ENCODE measurements around the gene SPI1. TPM values are rescaled to one million over a fixed set of nuclear protein-coding genes. Genes with fewer than 3 reads are reported as not detected.

Gene SPI1
- not detected in 2 replicates for total RNA-seq
- long read RNA-seq: 0 reads

DNA sequence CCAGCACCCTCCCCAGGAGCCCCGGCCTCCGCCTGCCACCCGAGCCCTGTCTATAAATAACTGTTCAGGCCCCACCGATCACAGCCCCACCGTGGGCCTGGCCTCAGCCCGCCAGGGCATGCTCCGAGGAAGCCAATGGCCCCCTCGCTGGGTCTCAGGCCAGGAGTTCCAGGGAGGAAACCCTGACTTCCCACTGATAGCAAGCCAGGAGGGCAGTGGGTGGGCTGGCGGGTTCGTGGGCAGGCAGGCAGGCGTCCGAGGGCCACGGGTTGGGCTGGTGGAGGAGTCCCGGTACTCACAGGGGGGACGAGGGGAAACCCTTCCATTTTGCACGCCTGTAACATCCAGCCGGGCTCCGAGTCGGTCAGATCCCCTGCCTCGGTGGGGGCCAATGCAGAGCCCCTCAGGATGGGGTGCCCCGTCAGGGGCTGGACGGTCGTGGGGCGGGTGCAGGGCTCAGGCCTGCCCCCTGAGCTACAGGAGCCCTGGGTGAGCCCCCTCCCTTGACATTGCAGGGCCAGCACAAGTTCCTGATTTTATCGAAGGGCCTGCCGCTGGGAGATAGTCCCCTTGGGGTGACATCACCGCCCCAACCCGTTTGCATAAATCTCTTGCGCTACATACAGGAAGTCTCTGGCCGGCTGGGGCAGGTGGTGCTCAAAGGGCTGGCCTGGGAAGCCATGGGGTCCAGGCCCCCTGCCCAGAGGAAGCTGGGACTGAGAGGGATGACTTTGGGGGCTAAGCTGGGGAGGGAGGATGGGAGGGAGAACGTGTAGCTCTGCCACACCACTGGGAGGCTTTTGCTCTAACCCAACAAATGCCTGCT, at the start of gene SPI1:
SPI1 (minus strand) TSS at position 538 of the 826 bp plus-strand sequence; CDS start at position 344, 194 bp downstream.
- Mint-ChIP-seq H3K4me1 (ENCODE audit: low read depth) (no peaks in the 10 kb centered on the region), H3K27ac (no peak within 1 kb of the TSS), H3K27me3 (peaks cover 4% of the 10 kb centered on the region), H3K36me3 (ENCODE audit: insufficient read depth) (no peaks in the 10 kb centered on the region), H3K4me3 (ENCODE audit: low read depth) (no peak within 1 kb of the TSS), H3K9me3 (ENCODE audit: low read depth) (no peaks in the 10 kb centered on the region)
- DNase-seq (ENCODE audit: low spot score, unreplicated experiment): no peak
- TF ChIP-seq, protein P1, sequence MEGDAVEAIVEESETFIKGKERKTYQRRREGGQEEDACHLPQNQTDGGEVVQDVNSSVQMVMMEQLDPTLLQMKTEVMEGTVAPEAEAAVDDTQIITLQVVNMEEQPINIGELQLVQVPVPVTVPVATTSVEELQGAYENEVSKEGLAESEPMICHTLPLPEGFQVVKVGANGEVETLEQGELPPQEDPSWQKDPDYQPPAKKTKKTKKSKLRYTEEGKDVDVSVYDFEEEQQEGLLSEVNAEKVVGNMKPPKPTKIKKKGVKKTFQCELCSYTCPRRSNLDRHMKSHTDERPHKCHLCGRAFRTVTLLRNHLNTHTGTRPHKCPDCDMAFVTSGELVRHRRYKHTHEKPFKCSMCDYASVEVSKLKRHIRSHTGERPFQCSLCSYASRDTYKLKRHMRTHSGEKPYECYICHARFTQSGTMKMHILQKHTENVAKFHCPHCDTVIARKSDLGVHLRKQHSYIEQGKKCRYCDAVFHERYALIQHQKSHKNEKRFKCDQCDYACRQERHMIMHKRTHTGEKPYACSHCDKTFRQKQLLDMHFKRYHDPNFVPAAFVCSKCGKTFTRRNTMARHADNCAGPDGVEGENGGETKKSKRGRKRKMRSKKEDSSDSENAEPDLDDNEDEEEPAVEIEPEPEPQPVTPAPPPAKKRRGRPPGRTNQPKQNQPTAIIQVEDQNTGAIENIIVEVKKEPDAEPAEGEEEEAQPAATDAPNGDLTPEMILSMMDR (IDR thresholded peaks at IDR 0.05; ENCODE audit: unreplicated experiment): no peak

DNA sequence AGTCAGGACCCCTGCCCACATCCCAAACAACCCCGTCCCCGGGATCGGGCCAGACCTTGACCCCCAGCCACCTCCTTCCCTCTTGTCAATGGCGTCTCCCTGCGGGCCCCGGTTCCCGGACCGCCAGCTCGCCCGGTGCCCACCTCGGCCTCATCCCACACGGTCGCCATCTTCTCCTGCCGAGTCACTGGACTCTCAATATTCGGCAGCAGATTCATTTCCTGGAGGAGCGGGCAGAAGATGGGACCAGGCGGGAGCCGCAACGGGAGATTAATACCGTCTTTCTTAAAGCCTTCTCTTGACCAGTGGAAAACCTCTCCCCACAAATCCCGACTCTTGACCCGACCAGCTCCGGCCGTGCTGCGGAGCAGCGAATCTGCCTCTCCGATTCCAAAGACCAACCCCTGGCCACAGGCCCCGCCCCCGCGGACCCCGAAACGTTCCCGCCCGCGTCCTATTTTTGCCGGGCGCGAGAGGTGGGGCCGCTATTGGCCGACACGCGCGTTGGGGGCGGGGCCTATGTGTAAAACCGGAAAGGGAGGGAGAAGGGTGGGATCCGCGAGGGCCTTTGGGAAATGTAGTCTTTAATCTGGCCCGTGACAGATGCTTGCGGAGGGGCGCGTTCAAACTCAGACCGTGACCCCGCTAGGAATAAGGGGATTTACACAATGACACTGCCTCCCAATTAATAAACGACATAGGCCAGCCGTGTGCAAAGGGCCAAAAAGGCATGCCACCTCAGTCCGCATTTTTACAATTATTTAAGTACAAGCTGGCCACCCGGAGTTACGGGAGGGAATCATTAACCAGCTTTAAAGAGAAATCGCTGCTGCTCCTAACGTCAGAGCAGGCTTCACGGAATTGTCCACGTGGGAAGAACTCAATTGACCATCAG, 48.0 kb upstream of the SPI1 start, which contains the start of gene PSMC3:
PSMC3 (minus strand) TSS at position 378 of the 895 bp plus-strand sequence; CDS start at position 218, 160 bp downstream.
- Mint-ChIP-seq H3K4me1 (ENCODE audit: low read depth) (peaks cover 13% of the 10 kb centered on the region), H3K36me3 (ENCODE audit: insufficient read depth) (peaks cover 6% of the 10 kb centered on the region), H3K27ac (peak within 1 kb of the TSS; percentile 99), H3K27me3 (no peaks in the 10 kb centered on the region), H3K9me3 (ENCODE audit: low read depth) (no peaks in the 10 kb centered on the region), H3K4me3 (ENCODE audit: low read depth) (peak within 1 kb of the TSS; percentile 100)
- TF ChIP-seq, protein P1 (IDR thresholded peaks at IDR 0.05; ENCODE audit: unreplicated experiment): no peak
- peak; percentile 98 for DNase-seq (ENCODE audit: low spot score, unreplicated experiment)

DNA sequence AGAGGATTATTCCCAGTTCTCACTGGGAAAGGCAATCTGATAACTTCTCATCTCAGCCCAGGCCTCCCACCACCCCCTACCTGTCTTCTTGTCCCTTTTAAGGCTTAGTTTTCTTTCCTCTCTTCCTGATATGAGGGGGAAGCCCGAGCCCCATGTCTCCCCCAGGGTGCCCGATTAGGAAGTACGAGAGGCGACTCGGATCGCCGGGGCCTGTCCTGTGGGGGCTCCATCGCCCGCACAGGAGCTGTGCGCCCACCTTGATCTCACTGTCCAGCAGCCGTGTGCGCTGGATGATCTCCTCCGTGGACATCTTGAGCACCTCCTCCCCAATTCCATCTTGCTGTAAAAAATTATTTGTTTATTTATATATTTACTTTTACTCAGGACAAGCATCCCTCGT, 47.3 kb upstream of the SPI1 start:
- Mint-ChIP-seq H3K36me3 (ENCODE audit: insufficient read depth) (peaks cover 9% of the 10 kb centered on the region), H3K9me3 (ENCODE audit: low read depth) (no peaks in the 10 kb centered on the region), H3K4me3 (ENCODE audit: low read depth) (peak overlapping the region; percentile 100), H3K27me3 (no peaks in the 10 kb centered on the region), H3K4me1 (ENCODE audit: low read depth) (peaks cover 13% of the 10 kb centered on the region), H3K27ac (peak overlapping the region; percentile 99)
- DNase-seq (ENCODE audit: low spot score, unreplicated experiment): no peak
- TF ChIP-seq, protein P1 (IDR thresholded peaks at IDR 0.05; ENCODE audit: unreplicated experiment): no peak

DNA sequence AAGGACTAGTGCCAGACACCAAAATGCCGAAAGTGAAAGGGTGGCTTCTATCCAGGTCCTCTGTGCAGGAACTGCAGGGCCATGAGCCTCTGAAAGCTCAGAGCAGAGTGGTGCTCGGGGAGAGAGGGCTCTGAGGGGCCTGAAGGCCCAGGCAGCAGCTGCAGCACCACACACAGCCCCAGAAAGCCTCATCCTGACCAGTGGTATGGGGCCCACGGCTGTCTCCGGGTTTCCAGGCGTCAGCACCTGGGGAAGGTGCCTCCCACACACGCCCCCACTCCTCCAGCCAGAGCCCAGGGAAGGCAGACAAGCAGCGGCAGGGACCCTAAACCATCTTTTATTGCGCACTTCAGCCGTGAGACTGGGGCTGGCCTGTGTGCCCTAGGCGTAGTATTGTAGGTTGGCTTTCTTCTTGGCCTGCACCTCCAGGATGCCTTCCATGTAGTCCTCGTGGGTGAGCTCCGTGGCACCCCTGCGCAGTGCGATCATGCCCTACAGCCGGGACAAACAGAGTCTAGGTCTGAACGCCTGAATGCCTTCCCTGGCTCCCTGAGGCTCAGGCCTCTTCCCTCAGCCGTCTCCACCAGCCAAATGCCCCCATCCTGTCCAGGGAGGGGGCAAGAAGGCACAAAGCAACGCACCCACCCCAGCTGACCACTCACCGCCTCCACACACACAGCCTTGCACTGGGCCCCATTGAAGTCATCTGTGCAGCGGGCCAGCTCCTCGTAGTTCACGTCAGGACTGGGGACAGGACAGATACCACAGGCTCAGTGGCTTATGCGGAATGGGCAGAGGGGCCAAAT, 40.3 kb upstream of the SPI1 start:
- Mint-ChIP-seq H3K36me3 (ENCODE audit: insufficient read depth) (peaks cover 14% of the 10 kb centered on the region), H3K9me3 (ENCODE audit: low read depth) (no peaks in the 10 kb centered on the region)

More for the DNA sequence above, 40.3 kb upstream of the SPI1 start:
- Mint-ChIP-seq H3K4me1 (ENCODE audit: low read depth) (peaks cover 2% of the 10 kb centered on the region), H3K4me3 (ENCODE audit: low read depth) (no peak overlapping the region), H3K27ac (no peak overlapping the region), H3K27me3 (no peaks in the 10 kb centered on the region)
- DNase-seq (ENCODE audit: low spot score, unreplicated experiment): no peak
- TF ChIP-seq, protein P1 (IDR thresholded peaks at IDR 0.05; ENCODE audit: unreplicated experiment): no peak
